PC-9 (cell line): ENCODE data around the gene ALDH3B2. TPM values are rescaled to one million over a fixed set of nuclear protein-coding genes. Genes with fewer than 3 reads are reported as not detected.
A peak's percentile ranks its signal among the peaks of the same experiment; 100 is the strongest.

ENCODE experiments used
- BruUV-seq: library from RNA; stranded (reverse); fragments of 400-500 nt; replicated peaks from 2 replicates; lab custom pipeline; 2021; lab: Mats Ljungman, UMichigan
- CTCF ChIA-PET: fragments of 300-600 bp; sonication (Branson Sonifier 250); formaldehyde crosslinking; loops from one replicate; lab custom pipeline; 2022; ENCODE audit warnings: antibody characterized with exemption; lab: Charles Lee
- POLR2A ChIA-PET: fragments of 300-600 bp; sonication (Branson Sonifier 250); formaldehyde crosslinking; loops from one replicate; lab custom pipeline; 2022; ENCODE audit warnings: antibody characterized with exemption; ENCODE audit not compliant: unreplicated experiment; lab: Charles Lee
- DNase-seq, 2 experiments: peaks; one replicate each; pipeline versions ENCODE4 v3.0.0 to v3.0.0-alpha.2; 2015 to 2022; ENCODE audit warnings: mixed read lengths in 1 of 2
- H2AFZ ChIP-seq: fragments of 200-600 bp; sonication (generic); 2 replicates; pipeline ENCODE4 v1.8.1; 2017; ENCODE audit warnings: antibody characterized with exemption
- H3F3A ChIP-seq: fragments of 200-600 bp; sonication (generic); 2 replicates; pipeline ENCODE4 v1.8.1; 2017; ENCODE audit warnings: antibody characterized with exemption, mild to moderate bottlenecking, low read depth; ENCODE audit not compliant: insufficient read depth
- H3K27ac ChIP-seq: fragments of 200-600 bp; sonication (generic); 2 replicates; pipeline ENCODE4 v1.6.1; 2016; ENCODE audit warnings: mixed run types
- H3K27me3 ChIP-seq: fragments of 200-600 bp; sonication (generic); 2 replicates; pipeline ENCODE4 v1.6.1; 2016; ENCODE audit warnings: low read depth, mixed run types; ENCODE audit not compliant: insufficient read depth
- H3K36me3 ChIP-seq: fragments of 200-600 bp; sonication (generic); 2 replicates; pipeline ENCODE4 v1.6.1; 2016; ENCODE audit warnings: low read depth, mixed run types
- H3K4me1 ChIP-seq: fragments of 200-600 bp; sonication (generic); replicated peaks from 2 replicates; pipeline ENCODE4 v1.6.1; 2016; ENCODE audit warnings: mixed run types; ENCODE audit not compliant: insufficient read depth
- H3K4me2 ChIP-seq: fragments of 200-600 bp; sonication (generic); 2 replicates; pipeline ENCODE4 v1.6.1; 2017; ENCODE audit warnings: mixed run types
- H3K4me3 ChIP-seq: fragments of 200-600 bp; sonication (generic); 2 replicates; pipeline ENCODE4 v1.6.1; 2016; ENCODE audit warnings: mixed run types
- H3K79me2 ChIP-seq: fragments of 200-600 bp; sonication (generic); 2 replicates; pipeline ENCODE4 v1.6.1; 2017; ENCODE audit warnings: low read depth, mixed run types
- H3K9me2 ChIP-seq: fragments of 200-600 bp; sonication (generic); 2 replicates; pipeline ENCODE4 v1.8.1; 2017; ENCODE audit warnings: mild to moderate bottlenecking; ENCODE audit not compliant: insufficient read depth
- H3K9me3 ChIP-seq: fragments of 200-600 bp; sonication (generic); 2 replicates; pipeline ENCODE4 v1.8.1; 2016; ENCODE audit warnings: low read depth; ENCODE audit not compliant: insufficient read depth
- H4K20me1 ChIP-seq: fragments of 200-600 bp; sonication (generic); 2 replicates; pipeline ENCODE4 v1.8.1; 2017; ENCODE audit not compliant: insufficient read depth
- EZH2 ChIP-seq: fragments of 200-600 bp; sonication (generic); IDR thresholded peaks from 2 replicates; pipeline ENCODE4 v1.8.0; 2017; ENCODE audit warnings: antibody characterized with exemption, low read depth
- intact Hi-C: fragments of 100-400 bp; cut with micrococcal nuclease; formaldehyde crosslinking; loops from one replicate; pipeline ENCODE4 v1.10.0; 2022; ENCODE audit not compliant: unreplicated experiment
- total RNA-seq: library from RNA; stranded (reverse); gene quantifications from 2 replicates; pipeline ENCODE4 v1.2.3, GENCODE V29; 2021
- TF ChIP-seq, protein P1 (sequence below): fragments of 200-600 bp; sonication (generic); conservative IDR thresholded peaks from 2 replicates; pipeline ENCODE4 v1.6.1; 2017; ENCODE audit warnings: mixed run types, antibody characterized with exemption, mild to moderate bottlenecking, moderate library complexity

The ALDH3B2 gene
- total RNA-seq, 1 experiment from 2014 or later, result 9.8 TPM

DNA sequence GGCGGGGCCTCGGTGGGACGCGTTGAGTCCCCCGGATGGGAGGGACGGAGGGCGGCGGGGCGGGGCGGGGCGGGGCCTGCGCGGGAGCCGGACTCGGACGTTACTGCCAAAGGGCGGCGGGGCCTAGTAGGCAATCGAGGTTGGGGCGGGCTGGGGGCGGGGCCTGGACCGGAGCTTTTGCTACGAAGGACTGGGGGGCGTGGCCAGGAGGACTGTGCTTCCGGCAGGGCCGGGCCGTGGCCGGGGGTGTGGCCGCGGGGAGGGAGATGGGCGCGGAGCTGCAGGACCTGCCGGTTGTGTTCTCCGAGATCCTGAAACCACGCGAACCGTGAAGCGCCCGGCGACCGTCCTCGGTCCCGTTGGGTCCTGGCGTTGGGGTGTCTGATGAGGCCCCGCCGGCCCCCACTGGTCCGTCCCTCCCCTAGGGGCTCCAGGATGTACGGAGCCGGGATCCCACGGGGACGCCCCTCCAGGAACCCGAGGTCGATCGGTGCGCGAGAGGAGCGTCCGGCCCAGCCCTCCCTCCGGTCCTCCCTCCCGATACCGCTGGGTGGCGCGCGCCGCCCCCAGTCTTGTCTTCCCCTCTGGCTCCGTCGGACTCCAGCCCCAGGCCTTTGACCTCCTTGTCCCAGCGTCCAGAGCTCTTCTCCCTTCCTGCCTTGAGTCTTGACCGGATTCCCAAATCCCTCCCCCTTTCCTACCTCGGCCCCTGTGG, 44.0 kb downstream of the ALDH3B2 start:
- H3K9me3 ChIP-seq, result no peaks in the 10 kb centered on the region
- H4K20me1 ChIP-seq, result no peaks in the 10 kb centered on the region
- peak overlapping the region; percentile 96 for H2AFZ ChIP-seq
- peak overlapping the region; percentile 92 for H3K4me2 ChIP-seq
- peaks cover 3% of the 10 kb centered on the region; the same call in 1 of the 2 replicates for H3F3A ChIP-seq
- TSS peak; percentile 90 for BruUV-seq
- DNase-seq, result peak; percentile 93 to 100
- TF ChIP-seq, protein P1, sequence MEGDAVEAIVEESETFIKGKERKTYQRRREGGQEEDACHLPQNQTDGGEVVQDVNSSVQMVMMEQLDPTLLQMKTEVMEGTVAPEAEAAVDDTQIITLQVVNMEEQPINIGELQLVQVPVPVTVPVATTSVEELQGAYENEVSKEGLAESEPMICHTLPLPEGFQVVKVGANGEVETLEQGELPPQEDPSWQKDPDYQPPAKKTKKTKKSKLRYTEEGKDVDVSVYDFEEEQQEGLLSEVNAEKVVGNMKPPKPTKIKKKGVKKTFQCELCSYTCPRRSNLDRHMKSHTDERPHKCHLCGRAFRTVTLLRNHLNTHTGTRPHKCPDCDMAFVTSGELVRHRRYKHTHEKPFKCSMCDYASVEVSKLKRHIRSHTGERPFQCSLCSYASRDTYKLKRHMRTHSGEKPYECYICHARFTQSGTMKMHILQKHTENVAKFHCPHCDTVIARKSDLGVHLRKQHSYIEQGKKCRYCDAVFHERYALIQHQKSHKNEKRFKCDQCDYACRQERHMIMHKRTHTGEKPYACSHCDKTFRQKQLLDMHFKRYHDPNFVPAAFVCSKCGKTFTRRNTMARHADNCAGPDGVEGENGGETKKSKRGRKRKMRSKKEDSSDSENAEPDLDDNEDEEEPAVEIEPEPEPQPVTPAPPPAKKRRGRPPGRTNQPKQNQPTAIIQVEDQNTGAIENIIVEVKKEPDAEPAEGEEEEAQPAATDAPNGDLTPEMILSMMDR, result peak; percentile 93
- no peak for TF ChIP-seq EZH2
- no peaks in the 10 kb centered on the region for H3K27me3 ChIP-seq
- H3K4me3 ChIP-seq, result peak overlapping the region; percentile 87
- H3K9me2 ChIP-seq, result no peaks in the 10 kb centered on the region
- POLR2A ChIA-PET, result interaction anchor here (0.6 to 1.0 kb wide), 5 partner anchors 16 to 390 kb away, joined by 3 to 9 read pairs (median 5); partner anchors contain the start of genes PPP1CA and TMEM134
- peaks cover 8% of the 10 kb centered on the region for H3K4me1 ChIP-seq
- H3K79me2 ChIP-seq, result no peaks in the 10 kb centered on the region
- CTCF ChIA-PET, result interaction anchor here (0.6 to 1.7 kb wide), 7 partner anchors 15 to 1299 kb away, joined by 3 to 8 read pairs (median 5); partner anchors contain the start of gene TBC1D10C
- intact Hi-C loops, result loop anchor here (2.0 kb wide), 1 partner anchor 48 kb away; the partner anchor contains the start of gene GSTP1
- no peaks in the 10 kb centered on the region for H3K36me3 ChIP-seq
- H3K27ac ChIP-seq, result peak overlapping the region; percentile 50

DNA sequence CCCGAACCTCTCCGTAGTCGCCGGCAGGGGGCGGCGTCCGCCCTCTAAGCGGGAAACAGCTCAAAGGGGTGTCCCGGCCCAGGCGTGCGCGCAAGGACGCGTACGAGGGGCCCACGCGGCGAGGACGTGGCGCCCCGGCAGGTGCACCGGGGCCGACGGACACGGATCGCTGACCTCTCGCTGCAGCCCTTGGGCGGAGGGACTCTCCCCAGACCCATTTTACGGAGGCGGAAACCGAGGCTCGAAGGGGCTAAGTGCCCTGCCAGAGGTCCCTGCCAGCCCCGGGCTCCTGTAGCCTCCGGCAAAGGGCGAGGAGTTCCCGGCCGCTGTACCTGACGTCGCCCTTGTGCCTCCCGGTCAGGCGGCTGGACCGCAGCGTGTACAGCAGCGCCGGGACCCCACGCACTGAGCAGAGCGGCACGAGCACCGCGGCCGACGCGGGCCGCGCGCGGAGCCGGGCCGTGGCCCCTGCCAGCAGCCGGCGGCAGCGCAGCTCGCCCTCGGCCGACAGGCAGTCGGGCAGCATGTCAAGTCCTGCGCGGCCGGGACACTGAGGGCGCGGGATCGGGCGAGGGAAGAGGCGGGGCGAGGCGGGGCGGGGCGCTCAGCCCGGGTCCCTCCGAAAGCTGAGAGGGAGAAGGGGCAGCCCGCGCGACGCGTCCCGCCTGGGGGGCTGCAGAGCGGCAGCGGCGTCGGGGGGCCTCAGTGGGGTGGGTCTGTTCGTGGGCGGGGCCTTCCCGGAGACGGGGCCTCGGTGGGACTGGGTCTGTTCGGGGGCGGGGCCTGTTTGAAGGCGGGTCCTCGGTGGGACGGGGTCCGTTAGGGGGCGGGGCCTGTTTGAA, 44.8 kb downstream of the ALDH3B2 start, which contains the start of gene NUDT8:
Gene NUDT8 (minus strand): TSS at position 552 of the 842 bp plus-strand sequence. CDS start 26 bp downstream, at position 526.
- H3K4me1 ChIP-seq, result peaks cover 8% of the 10 kb centered on the region
- ChIA-PET POLR2A (interaction anchor here (0.6 to 1.0 kb wide), 5 partner anchors 15 to 391 kb away, joined by 3 to 9 read pairs (median 6); no protein-coding TSS in a partner anchor), CTCF (interaction anchor here (0.5 to 1.7 kb wide), 12 partner anchors 16 to 1298 kb away, joined by 3 to 8 read pairs (median 3); partner anchors contain the start of gene TBC1D10C)
- H3F3A ChIP-seq, result peaks cover 3% of the 10 kb centered on the region; the same call in 1 of the 2 replicates
- H3K4me3 ChIP-seq, result peak within 1 kb of the TSS; percentile 87
- no peaks in the 10 kb centered on the region for H3K27me3 ChIP-seq
- intact Hi-C loops, result loop anchor here (2.0 kb wide), 1 partner anchor 47 kb away; the partner anchor contains the start of gene GSTP1
- H3K9me3 ChIP-seq, result no peaks in the 10 kb centered on the region
- H3K4me2 ChIP-seq, result peak within 1 kb of the TSS; percentile 92
- H3K36me3 ChIP-seq, result no peaks in the 10 kb centered on the region
- no TSS peak for BruUV-seq
- peak within 1 kb of the TSS; percentile 96 for H2AFZ ChIP-seq
- TF ChIP-seq EZH2, result no peak
- TF ChIP-seq, protein P1, result peak; percentile 96
- H3K27ac ChIP-seq, result peak within 1 kb of the TSS; percentile 50
- no peaks in the 10 kb centered on the region for H4K20me1 ChIP-seq
- no peaks in the 10 kb centered on the region for H3K9me2 ChIP-seq
- H3K79me2 ChIP-seq, result no peaks in the 10 kb centered on the region
- peak; percentile 70 to 80 for DNase-seq
